Posterior cingulate gyrus (tissue), 11 donors: Measurements from ENCODE around the gene CD19.
"Not testable (repeated sequence)": the region's sequence is repeated elsewhere in the genome, so short reads cannot be mapped to it uniquely, and the experiment has no call there.

Experiments used
- DNase-seq, 10 donors: peaks; one replicate each; pipeline versions ENCODE4 v3.0.0 to v3.0.0-alpha.2; 2020 to 2021; ENCODE audit warnings: mixed read lengths in 3 of 10
- intact Hi-C: fragments of 100-400 bp; cut with DNase I; formaldehyde crosslinking; loops from one replicate; pipeline ENCODE4 v1.15.1; 2023

Gene CD19

GRCh38 chr16:28935346-28935745 is 3.6 kb downstream of the CD19 start:
- intact Hi-C loops: no loop called here
- no peak for DNase-seq

- intact Hi-C loops: no loop called here
- peak; percentile 17 to 96 (median 47) for DNase-seq
These were observed 4.4 kb downstream of the CD19 start for GRCh38 chr16:28935924-28936783.

GRCh38 chr16:28936784-28937155 is 5.0 kb downstream of the CD19 start:
- DNase-seq: no peak
- intact Hi-C loops: no loop called here

GRCh38 chr16:28937222-28937876 is 5.6 kb downstream of the CD19 start:
- intact Hi-C loops: no loop called here
- DNase-seq: no peak

- intact Hi-C loops: no loop called here
- peak in 1 of 10 donors; percentile 70 for DNase-seq
These were observed 7.0 kb downstream of the CD19 start for GRCh38 chr16:28938721-28939120.

GRCh38 chr16:28939825-28940224 is 8.1 kb downstream of the CD19 start:
- intact Hi-C loops, DNase-seq: not testable (repeated sequence)

GRCh38 chr16:28943281-28943680 is 11.5 kb downstream of the CD19 start:
- intact Hi-C loops: no loop called here
- DNase-seq: no peak

- intact Hi-C loops: loop anchor here (5.0 kb wide), 1 partner anchor 124 kb away; the partner anchor contains the start of gene ATXN2L
- no peak for DNase-seq
These were observed 14.9 kb downstream of the CD19 start for GRCh38 chr16:28946681-28947080.

- intact Hi-C loops: loop anchor here (2.0 to 5.0 kb wide), 3 partner anchors 26 to 399 kb away; partner anchors contain the start of genes RABEP2, SGF29 and SH2B1
These were observed 19.1 kb downstream of the CD19 start, which contains the start of gene NFATC2IP for GRCh38 chr16:28950648-28951409. Gene NFATC2IP (plus strand): TSS chr16:28950937. CDS start chr16:28951012, 75 bp downstream.

GRCh38 chr16:28951410-28951943 is 19.7 kb downstream of the CD19 start:
- peak in 4 of 10 donors; percentile 11 to 88 (median 20) for DNase-seq

More at GRCh38 chr16:28950648-28951409, 19.1 kb downstream of the CD19 start, which contains the start of gene NFATC2IP:
- peak; percentile 99 to 100 (median 100) for DNase-seq

GRCh38 chr16:28958216-28958615 is 26.4 kb downstream of the CD19 start:
- intact Hi-C loops: no loop called here
- DNase-seq: no peak

More at GRCh38 chr16:28951410-28951943, 19.7 kb downstream of the CD19 start:
- intact Hi-C loops: loop anchor here (2.0 to 5.0 kb wide), 3 partner anchors 27 to 399 kb away; partner anchors contain the start of genes RABEP2, SGF29 and SH2B1

- no peak for DNase-seq
- intact Hi-C loops: no loop called here
These were observed 27.1 kb downstream of the CD19 start for GRCh38 chr16:28958836-28959235.

- intact Hi-C loops: no loop called here
- DNase-seq: no peak
These were observed 32.3 kb downstream of the CD19 start for GRCh38 chr16:28964072-28964471.

- DNase-seq: no peak
- intact Hi-C loops: no loop called here
These were observed 32.7 kb downstream of the CD19 start for GRCh38 chr16:28964496-28964895.

GRCh38 chr16:28967156-28967555 is 35.4 kb downstream of the CD19 start:
- DNase-seq: no peak
- intact Hi-C loops: no loop called here

GRCh38 chr16:28969696-28970095 is 37.9 kb downstream of the CD19 start:
- DNase-seq, intact Hi-C loops: not testable (repeated sequence)

- intact Hi-C loops: no loop called here
- DNase-seq: peak; percentile 56 to 95 (median 68)
These were observed 42.3 kb downstream of the CD19 start for GRCh38 chr16:28974007-28974436.

GRCh38 chr16:28974437-28975157 is 42.8 kb downstream of the CD19 start, which contains the start of gene SPNS1:
Gene SPNS1 (plus strand): TSS chr16:28974778. CDS start chr16:28975152, 374 bp downstream.
- intact Hi-C loops: no loop called here
- DNase-seq: peak; percentile 96 to 100 (median 99)

- intact Hi-C loops: no loop called here
- DNase-seq: no peak
These were observed 43.4 kb downstream of the CD19 start for GRCh38 chr16:28975158-28975599.
